Measurements from ENCODE around the gene LINC01488. TPM values are rescaled to one million over a fixed set of nuclear protein-coding genes. Genes with fewer than 3 reads are reported as not detected.

Gene LINC01488
- total and polyA plus RNA-seq, 2 donors (not counting 1 experiment from before 2014, with no cell fraction given) = not detected

DNA sequence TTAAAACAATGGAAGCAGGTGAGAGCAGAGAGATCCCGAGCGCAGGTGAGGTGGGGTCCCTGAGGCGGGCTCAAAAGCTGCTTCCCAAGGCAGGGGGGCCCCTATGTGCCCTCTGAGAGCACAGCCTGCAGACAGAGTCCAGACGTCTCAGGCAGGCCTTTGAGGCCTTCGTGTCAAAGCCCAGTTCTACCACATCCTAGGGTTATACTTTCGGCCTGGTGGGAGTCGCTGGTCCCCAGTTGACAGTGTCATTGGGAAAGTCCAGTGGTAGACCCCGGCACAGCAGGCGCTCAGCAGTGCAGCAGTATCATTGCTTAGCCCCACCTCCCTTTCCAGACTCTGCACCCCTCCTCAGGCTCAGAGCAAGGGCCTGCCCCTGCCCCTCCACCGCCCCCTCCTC, 9.1 kb downstream of the LINC01488 start:
- H3K4me3 Mint-ChIP-seq = no peak overlapping the region
- no peaks in the 10 kb centered on the region for H3K9me3 Mint-ChIP-seq (ENCODE audit: insufficient read depth)
- 91% methylated on average over 7 of the region's 10 CpGs for WGBS (ENCODE audit: insufficient coverage)
- TF ChIP-seq CTCF (IDR thresholded peaks at IDR 0.05) (no peak), EZH2 (IDR thresholded peaks at IDR 0.05; ENCODE audit: borderline replicate concordance, insufficient read depth, low read depth, low read length, poor library complexity, severe bottlenecking) (no peak)
- H3K4me1 Mint-ChIP-seq = no peaks in the 10 kb centered on the region
- no peaks in the 10 kb centered on the region for H3K9me3 ChIP-seq (ENCODE audit: control extremely low read depth in 1 of 3, control insufficient read depth in 2 of 3, insufficient read depth in 1 of 3, low read length in 2 of 3)
- H3K27me3 Mint-ChIP-seq = peaks cover 5% of the 10 kb centered on the region
- DNase-seq (no peak), ATAC-seq (ENCODE audit: low read depth) (no peak)
- CTCF ChIA-PET = no interaction called here
- POLR2A ChIA-PET = no interaction called here
- no peaks in the 10 kb centered on the region for H3K27me3 ChIP-seq (replicated peaks in 1 of 4; ENCODE audit: control extremely low read depth in 1 of 4, control insufficient read depth in 3 of 4, insufficient read depth in 4 of 4, low read length in 3 of 4)
- no peaks in the 10 kb centered on the region for H3K4me1 ChIP-seq (ENCODE audit: control insufficient read depth in 2 of 2, insufficient read depth in 2 of 2, low read length in 2 of 2)
- H3K27ac Mint-ChIP-seq = no peak overlapping the region
- no peak overlapping the region for H3K9ac ChIP-seq (ENCODE audit: low read length)
- H3K27ac ChIP-seq (ENCODE audit: low read length in 2 of 2) = no peak overlapping the region
- H4K20me1 ChIP-seq (ENCODE audit: control insufficient read depth, insufficient read depth, low read length, poor library complexity, severe bottlenecking) = no peaks in the 10 kb centered on the region
- H3K4me3 ChIP-seq (ENCODE audit: control extremely low read depth in 1 of 5, extremely low read depth in 1 of 5, insufficient read depth in 1 of 5, low read depth in 2 of 5, low read length in 4 of 5) = no peak overlapping the region
- H3K36me3 ChIP-seq (replicated peaks in 1 of 2; ENCODE audit: control extremely low read depth in 1 of 2, control insufficient read depth in 1 of 2, extremely low read depth in 1 of 2, insufficient read depth in 2 of 2, low read length in 1 of 2) = no peaks in the 10 kb centered on the region
- H3K4me2 ChIP-seq (replicated peaks; ENCODE audit: low read depth, low read length, poor library complexity, severe bottlenecking) = no peak overlapping the region
- no peak overlapping the region for H2AFZ ChIP-seq (ENCODE audit: insufficient read depth, low read depth, low read length, poor library complexity, severe bottlenecking)
- intact Hi-C loops (cut with micrococcal nuclease) = no loop called here
- no peaks in the 10 kb centered on the region for H3K79me2 ChIP-seq (ENCODE audit: control insufficient read depth, insufficient read depth, low read length)

GRCh38 chr11:69491071-69492031, 9.9 kb downstream of the LINC01488 start:
- H4K20me1 ChIP-seq (ENCODE audit: control insufficient read depth, insufficient read depth, low read length, poor library complexity, severe bottlenecking) = no peaks in the 10 kb centered on the region
- Mint-ChIP-seq H3K9me3 (ENCODE audit: insufficient read depth) (no peaks in the 10 kb centered on the region), H3K4me1 (no peaks in the 10 kb centered on the region), H3K4me3 (no peak overlapping the region), H3K27me3 (peaks cover 9% of the 10 kb centered on the region), H3K27ac (no peak overlapping the region)
- H3K9ac ChIP-seq (ENCODE audit: low read length) = no peak overlapping the region
- intact Hi-C loops (cut with micrococcal nuclease) = no loop called here
- no peaks in the 10 kb centered on the region for H3K79me2 ChIP-seq (ENCODE audit: control insufficient read depth, insufficient read depth, low read length)
- no peaks in the 10 kb centered on the region for H3K36me3 ChIP-seq (replicated peaks in 1 of 2; ENCODE audit: control extremely low read depth in 1 of 2, control insufficient read depth in 1 of 2, extremely low read depth in 1 of 2, insufficient read depth in 2 of 2, low read length in 1 of 2)
- no peaks in the 10 kb centered on the region for H3K4me1 ChIP-seq (ENCODE audit: control insufficient read depth in 2 of 2, insufficient read depth in 2 of 2, low read length in 2 of 2)
- TF ChIP-seq EZH2 (IDR thresholded peaks at IDR 0.05; ENCODE audit: borderline replicate concordance, insufficient read depth, low read depth, low read length, poor library complexity, severe bottlenecking) (no peak), CTCF (IDR thresholded peaks at IDR 0.05) (no peak)
- ChIA-PET CTCF (no interaction called here), POLR2A (no interaction called here)
- DNase-seq (no peak), ATAC-seq (ENCODE audit: low read depth) (no peak)
- H3K27ac ChIP-seq (ENCODE audit: low read length in 2 of 2) = no peak overlapping the region
- H3K27me3 ChIP-seq (replicated peaks in 1 of 4; ENCODE audit: control extremely low read depth in 1 of 4, control insufficient read depth in 3 of 4, insufficient read depth in 4 of 4, low read length in 3 of 4) = no peaks in the 10 kb centered on the region
- H3K9me3 ChIP-seq (ENCODE audit: control extremely low read depth in 1 of 3, control insufficient read depth in 2 of 3, insufficient read depth in 1 of 3, low read length in 2 of 3) = no peaks in the 10 kb centered on the region
- H3K4me3 ChIP-seq (ENCODE audit: control extremely low read depth in 1 of 5, extremely low read depth in 1 of 5, insufficient read depth in 1 of 5, low read depth in 2 of 5, low read length in 4 of 5) = no peak overlapping the region
- H3K4me2 ChIP-seq (replicated peaks; ENCODE audit: low read depth, low read length, poor library complexity, severe bottlenecking) = no peak overlapping the region
- no peak overlapping the region for H2AFZ ChIP-seq (ENCODE audit: insufficient read depth, low read depth, low read length, poor library complexity, severe bottlenecking)
- WGBS (ENCODE audit: insufficient coverage) = 94% methylated on average over 22 of the region's 22 CpGs

Measured in B cell (primary cell).